Gastrocnemius medialis (tissue), 4 donors: ENCODE results near the gene PPCDC. TPM values are rescaled to one million over a fixed set of nuclear protein-coding genes. Genes with fewer than 3 reads are reported as not detected.

ENCODE experiments used
- ATAC-seq, 2 donors: fragments of 150-250 bp; one replicate each; pipeline ENCODE4 v1.9.1; 2016
- DNase-seq, 2 donors: peaks; one replicate each; pipeline ENCODE4 v3.0.0-alpha.2; 2019
- H3K27ac ChIP-seq, 4 donors: fragments of 200-600 bp; sonication (generic); 1 replicate in 1 of 4; 2 replicates in 3 of 4; pipeline ENCODE4 v1.5.1; 2016 to 2018; ENCODE audit warnings: mild to moderate bottlenecking in 2 of 4, moderate library complexity in 1 of 4
- H3K27me3 ChIP-seq, 3 donors: fragments of 200-600 bp; sonication (generic) in 2 of 3; 1 replicate in 1 of 3; 2 replicates in 2 of 3; pipeline versions ENCODE4 v1.5.1 to v1.6.0; 2016 to 2019; ENCODE audit warnings: mild to moderate bottlenecking in 1 of 3, moderate library complexity in 1 of 3
- H3K36me3 ChIP-seq, 2 donors: fragments of 200-600 bp; sonication (generic) in 1 of 2; one replicate each; pipeline ENCODE4 v1.5.1; 2017 to 2018
- H3K4me1 ChIP-seq, 2 donors: fragments of 200-600 bp; sonication (generic) in 1 of 2; one replicate each; pipeline ENCODE4 v1.5.1; 2016 to 2017; ENCODE audit warnings: mild to moderate bottlenecking in 2 of 2
- H3K4me3 ChIP-seq, 4 donors: fragments of 200-600 bp; sonication (generic) in 3 of 4; 1 replicate in 1 of 4; 2 replicates in 3 of 4; pipeline ENCODE4 v1.5.1; 2016 to 2019; ENCODE audit warnings: mild to moderate bottlenecking in 2 of 4
- H3K9me3 ChIP-seq, 3 donors: fragments of 200-600 bp; sonication (generic) in 2 of 3; 1 replicate in 1 of 3; 2 replicates in 2 of 3; pipeline ENCODE4 v1.5.1; 2016 to 2019
- POLR2A ChIP-seq, 2 donors: fragments of 450-650 bp; IDR thresholded peaks; one replicate each; pipeline ENCODE4 v1.6.1; 2017; ENCODE audit warnings: antibody characterized with exemption in 2 of 2, mild to moderate bottlenecking in 2 of 2, moderate library complexity in 2 of 2
- in situ Hi-C, 4 donors: fragments of 200-750 bp; cut with MboI; loops; one replicate each; pipeline versions ENCODE4 v1.15.0 to v1.8.0; 2017; ENCODE audit warnings: low sequenced_read_pairs in 4 of 4
- intact Hi-C: fragments of 100-400 bp; cut with DNase I; formaldehyde crosslinking; loops from one replicate; pipeline ENCODE4 v1.15.1; 2023; ENCODE audit warnings: low total_unique reads
- total RNA-seq, 4 donors: library from RNA; depleted of rRNA; stranded (reverse); fragments of >200 nt; gene quantifications; one replicate each; pipeline versions ENCODE4 v1.1.0 to v1.2.3, GENCODE V29; 2016
- TF ChIP-seq, protein P1 (sequence below), 5 experiments: fragments of 450-650 bp in 3 of 5; fragments of 200-600 bp in 2 of 5; sonication (generic) in 2 of 5; IDR thresholded peaks in 4 of 5; conservative IDR thresholded peaks in 1 of 5; 1 replicate in 4 of 5; 2 replicates in 1 of 5; pipeline ENCODE4 v1.5.1; 2016 to 2019; ENCODE audit warnings: antibody characterized with exemption in 5 of 5, mild to moderate bottlenecking in 3 of 5, moderate library complexity in 3 of 5

Gene PPCDC
- total RNA-seq, 4 donors from 2014 or later = 5.5 to 20.2 (median 11.9) TPM

DNA sequence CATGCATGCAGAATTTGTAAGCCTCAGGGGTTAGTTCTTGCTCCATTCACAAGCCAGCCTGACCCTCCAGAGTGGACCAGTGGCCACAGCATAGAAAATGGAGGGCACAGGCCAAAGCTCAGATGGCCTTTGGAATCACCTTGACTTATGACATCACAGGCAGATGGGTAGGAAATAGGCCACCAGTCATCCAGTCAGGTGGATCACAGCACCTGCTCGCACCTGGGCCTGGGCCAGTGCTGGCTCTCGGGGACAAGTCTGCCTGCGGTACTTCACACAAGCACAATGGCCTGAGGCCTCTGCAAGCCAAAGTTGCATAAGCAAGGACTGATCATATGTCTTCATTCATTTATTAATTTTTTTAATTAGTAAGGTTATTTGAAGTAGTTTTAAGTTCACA lies 39.3 kb downstream of the PPCDC start:
- TF ChIP-seq, protein P1, sequence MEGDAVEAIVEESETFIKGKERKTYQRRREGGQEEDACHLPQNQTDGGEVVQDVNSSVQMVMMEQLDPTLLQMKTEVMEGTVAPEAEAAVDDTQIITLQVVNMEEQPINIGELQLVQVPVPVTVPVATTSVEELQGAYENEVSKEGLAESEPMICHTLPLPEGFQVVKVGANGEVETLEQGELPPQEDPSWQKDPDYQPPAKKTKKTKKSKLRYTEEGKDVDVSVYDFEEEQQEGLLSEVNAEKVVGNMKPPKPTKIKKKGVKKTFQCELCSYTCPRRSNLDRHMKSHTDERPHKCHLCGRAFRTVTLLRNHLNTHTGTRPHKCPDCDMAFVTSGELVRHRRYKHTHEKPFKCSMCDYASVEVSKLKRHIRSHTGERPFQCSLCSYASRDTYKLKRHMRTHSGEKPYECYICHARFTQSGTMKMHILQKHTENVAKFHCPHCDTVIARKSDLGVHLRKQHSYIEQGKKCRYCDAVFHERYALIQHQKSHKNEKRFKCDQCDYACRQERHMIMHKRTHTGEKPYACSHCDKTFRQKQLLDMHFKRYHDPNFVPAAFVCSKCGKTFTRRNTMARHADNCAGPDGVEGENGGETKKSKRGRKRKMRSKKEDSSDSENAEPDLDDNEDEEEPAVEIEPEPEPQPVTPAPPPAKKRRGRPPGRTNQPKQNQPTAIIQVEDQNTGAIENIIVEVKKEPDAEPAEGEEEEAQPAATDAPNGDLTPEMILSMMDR (IDR thresholded peaks at IDR 0.05 in 4 of 5, conservative IDR thresholded peaks at IDR 0.05 in 1 of 5) = no peak
- TF ChIP-seq POLR2A (IDR thresholded peaks at IDR 0.05) = no peak
- Histone ChIP-seq H3K4me1 (peaks cover 0 to 4% of the 10 kb centered on the region in 2 donors), H3K9me3 (no peaks in the 10 kb centered on the region), H3K36me3 (no peaks in the 10 kb centered on the region), H3K27me3 (no peaks in the 10 kb centered on the region), H3K27ac (no peak overlapping the region), H3K4me3 (no peak overlapping the region)
- DNase-seq = no peak
- ATAC-seq = no peak
- intact Hi-C loops = no loop called here
- in situ Hi-C loops = no loop called here

DNA sequence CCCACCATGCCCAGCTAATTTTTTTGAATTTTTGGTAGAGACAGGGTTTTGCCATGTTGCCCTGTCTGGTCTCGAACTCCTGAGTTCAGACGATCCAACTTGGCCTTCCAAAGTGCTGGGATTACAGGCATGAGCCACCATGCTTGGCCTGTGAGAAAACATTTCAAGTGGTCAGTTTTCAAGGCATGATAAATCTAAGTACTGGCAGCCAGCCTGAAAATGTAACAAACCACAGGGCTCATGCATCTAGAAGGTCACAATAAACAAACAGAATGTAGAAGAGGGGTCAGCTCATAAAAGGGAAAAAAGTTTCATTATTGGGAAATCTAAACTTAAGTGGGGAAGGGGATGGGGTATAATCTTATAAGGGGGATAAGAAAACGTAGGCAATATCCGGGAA lies 39.9 kb downstream of the PPCDC start:
- no peak for TF ChIP-seq POLR2A (IDR thresholded peaks at IDR 0.05)
- TF ChIP-seq, protein P1 (IDR thresholded peaks at IDR 0.05 in 4 of 5, conservative IDR thresholded peaks at IDR 0.05 in 1 of 5) = no peak
- in situ Hi-C loops = no loop called here
- intact Hi-C loops = no loop called here
- ATAC-seq (no peak), DNase-seq (no peak)
- Histone ChIP-seq H3K4me3 (no peak overlapping the region), H3K36me3 (no peaks in the 10 kb centered on the region), H3K27me3 (no peaks in the 10 kb centered on the region), H3K4me1 (peaks cover 0 to 4% of the 10 kb centered on the region in 2 donors), H3K27ac (no peak overlapping the region), H3K9me3 (no peaks in the 10 kb centered on the region)

DNA sequence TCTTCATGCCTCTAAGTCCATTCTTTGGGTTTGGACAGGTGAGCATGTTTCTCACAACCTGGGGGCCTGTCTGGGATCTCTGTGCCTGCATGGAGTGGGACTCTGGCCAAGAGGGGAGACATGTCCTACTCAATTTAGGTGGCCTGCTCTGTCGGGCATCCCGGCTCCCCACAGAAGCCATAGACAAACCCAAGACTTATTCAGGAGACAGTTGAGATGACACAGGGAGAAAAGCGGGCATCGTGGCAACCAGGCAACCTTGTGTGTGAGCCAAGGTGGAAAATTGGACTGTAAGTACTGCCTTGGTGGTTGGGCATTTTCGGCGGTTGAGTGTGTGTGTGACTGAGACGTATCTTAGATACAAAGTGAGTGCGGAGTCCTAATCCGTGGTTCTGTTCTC lies 40.5 kb downstream of the PPCDC start:
- TF ChIP-seq, protein P1 (IDR thresholded peaks at IDR 0.05 in 4 of 5, conservative IDR thresholded peaks at IDR 0.05 in 1 of 5) = no peak
- TF ChIP-seq POLR2A (IDR thresholded peaks at IDR 0.05) = no peak
- H3K27ac ChIP-seq = no peak overlapping the region
- H3K4me3 ChIP-seq = no peak overlapping the region
- H3K4me1 ChIP-seq = peaks cover 0 to 4% of the 10 kb centered on the region in 2 donors
- in situ Hi-C loops = no loop called here
- DNase-seq = no peak
- intact Hi-C loops = no loop called here
- no peaks in the 10 kb centered on the region for H3K27me3 ChIP-seq
- no peaks in the 10 kb centered on the region for H3K36me3 ChIP-seq
- ATAC-seq = no peak
- no peaks in the 10 kb centered on the region for H3K9me3 ChIP-seq

DNA sequence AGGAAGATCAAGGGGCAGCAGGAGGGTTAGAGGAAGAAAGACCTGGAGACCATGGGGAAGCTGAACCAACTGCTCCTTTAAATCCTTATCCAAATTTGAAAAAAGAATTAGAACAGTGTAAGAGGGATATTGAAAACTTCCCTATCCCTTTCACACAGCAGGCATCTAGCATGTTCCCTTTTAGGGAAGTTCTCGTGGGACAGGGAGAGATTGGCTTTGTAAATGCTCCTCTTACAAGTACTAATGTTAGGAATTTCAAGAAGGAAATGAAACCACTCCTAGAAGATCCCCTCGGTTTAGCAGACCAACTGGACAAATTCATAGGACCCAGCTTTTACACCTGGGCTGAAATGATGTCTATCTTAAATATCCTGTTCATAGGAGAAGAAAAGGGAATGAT lies 41.5 kb downstream of the PPCDC start:
- H3K36me3 ChIP-seq = no peaks in the 10 kb centered on the region
- ATAC-seq (no peak), DNase-seq (no peak)
- TF ChIP-seq, protein P1 (IDR thresholded peaks at IDR 0.05 in 4 of 5, conservative IDR thresholded peaks at IDR 0.05 in 1 of 5) = no peak
- TF ChIP-seq POLR2A (IDR thresholded peaks at IDR 0.05) = no peak
- peak overlapping the region in 2 of 4 donors; percentile 22 to 46 for H3K27ac ChIP-seq
- H3K27me3 ChIP-seq = no peaks in the 10 kb centered on the region
- peaks cover 0 to 4% of the 10 kb centered on the region in 2 donors for H3K4me1 ChIP-seq
- intact Hi-C loops = no loop called here
- in situ Hi-C loops = no loop called here
- H3K9me3 ChIP-seq = no peaks in the 10 kb centered on the region
- H3K4me3 ChIP-seq = no peak overlapping the region

DNA sequence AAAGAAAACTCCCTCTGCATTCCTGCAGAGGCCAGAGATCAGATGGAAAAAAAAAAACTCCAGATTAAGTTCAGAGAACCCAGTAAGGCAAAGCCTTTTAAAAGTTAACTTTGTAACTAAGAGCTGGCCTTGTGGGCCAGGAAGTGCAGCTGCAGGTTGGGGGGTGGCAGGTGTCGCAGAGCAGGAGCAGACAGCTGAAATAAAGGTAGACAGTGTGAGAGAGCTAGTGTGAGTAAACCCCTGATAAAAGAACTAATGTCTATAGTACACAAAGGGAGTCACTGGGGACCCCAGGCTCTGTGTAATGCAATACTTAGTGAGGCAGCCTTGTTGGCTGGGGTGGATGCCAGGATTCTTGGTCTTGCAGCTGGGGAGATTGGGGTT lies 42.1 kb downstream of the PPCDC start:
- in situ Hi-C loops = no loop called here
- no peak for DNase-seq
- peak overlapping the region in 2 of 4 donors; percentile 22 to 43 for H3K27ac ChIP-seq
- no peak for ATAC-seq
- H3K4me1 ChIP-seq = peaks cover 0 to 4% of the 10 kb centered on the region in 2 donors
- TF ChIP-seq, protein P1 (IDR thresholded peaks at IDR 0.05 in 4 of 5, conservative IDR thresholded peaks at IDR 0.05 in 1 of 5) = no peak
- no peak for TF ChIP-seq POLR2A (IDR thresholded peaks at IDR 0.05)
- H3K9me3 ChIP-seq = no peaks in the 10 kb centered on the region
- intact Hi-C loops = no loop called here
- no peak overlapping the region for H3K4me3 ChIP-seq
- H3K27me3 ChIP-seq = no peaks in the 10 kb centered on the region
- no peaks in the 10 kb centered on the region for H3K36me3 ChIP-seq
